Thyroid gland (tissue), 4 donors: ENCODE measurements around the gene TNS3.

Experiments
- POLR2A ChIP-seq, 2 donors: fragments of 450-650 bp; IDR thresholded peaks; one replicate each; pipeline ENCODE4 v1.6.1; 2017; ENCODE audit warnings: antibody characterized with exemption in 2 of 2, mild to moderate bottlenecking in 2 of 2, moderate library complexity in 1 of 2
- TF ChIP-seq, protein P1 (sequence below), 6 experiments: fragments of 200-600 bp in 3 of 6; fragments of 450-650 bp in 3 of 6; sonication (generic) in 3 of 6; IDR thresholded peaks; one replicate each; pipeline ENCODE4 v1.5.1; 2016 to 2019; ENCODE audit warnings: antibody characterized with exemption in 6 of 6, mild to moderate bottlenecking in 2 of 6, inconsistent platforms in 1 of 6, moderate library complexity in 1 of 6

DNA sequence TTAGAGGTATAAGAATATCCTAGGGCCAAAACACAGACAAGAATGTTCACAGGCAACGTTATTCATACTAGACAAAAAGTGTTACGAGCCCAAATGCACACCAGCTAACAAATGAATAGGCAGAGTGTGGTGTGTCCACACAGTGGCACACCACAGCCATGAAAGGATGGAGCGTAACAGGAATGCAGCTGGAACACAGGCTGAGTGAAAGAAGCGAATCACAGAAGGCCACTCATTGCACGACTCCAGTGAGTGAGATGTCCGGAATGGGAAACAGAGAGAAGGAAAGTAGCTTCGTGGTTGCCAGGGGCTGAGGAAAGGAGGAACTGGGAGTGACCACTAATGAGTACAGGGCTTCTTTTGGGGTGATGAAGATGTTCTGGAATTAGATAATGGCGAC, 198.8 kb downstream of the TNS3 start:
- TF ChIP-seq, protein P1, sequence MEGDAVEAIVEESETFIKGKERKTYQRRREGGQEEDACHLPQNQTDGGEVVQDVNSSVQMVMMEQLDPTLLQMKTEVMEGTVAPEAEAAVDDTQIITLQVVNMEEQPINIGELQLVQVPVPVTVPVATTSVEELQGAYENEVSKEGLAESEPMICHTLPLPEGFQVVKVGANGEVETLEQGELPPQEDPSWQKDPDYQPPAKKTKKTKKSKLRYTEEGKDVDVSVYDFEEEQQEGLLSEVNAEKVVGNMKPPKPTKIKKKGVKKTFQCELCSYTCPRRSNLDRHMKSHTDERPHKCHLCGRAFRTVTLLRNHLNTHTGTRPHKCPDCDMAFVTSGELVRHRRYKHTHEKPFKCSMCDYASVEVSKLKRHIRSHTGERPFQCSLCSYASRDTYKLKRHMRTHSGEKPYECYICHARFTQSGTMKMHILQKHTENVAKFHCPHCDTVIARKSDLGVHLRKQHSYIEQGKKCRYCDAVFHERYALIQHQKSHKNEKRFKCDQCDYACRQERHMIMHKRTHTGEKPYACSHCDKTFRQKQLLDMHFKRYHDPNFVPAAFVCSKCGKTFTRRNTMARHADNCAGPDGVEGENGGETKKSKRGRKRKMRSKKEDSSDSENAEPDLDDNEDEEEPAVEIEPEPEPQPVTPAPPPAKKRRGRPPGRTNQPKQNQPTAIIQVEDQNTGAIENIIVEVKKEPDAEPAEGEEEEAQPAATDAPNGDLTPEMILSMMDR (IDR thresholded peaks at IDR 0.05), result peak in 1 of 6 experiments; percentile 29
- TF ChIP-seq POLR2A (IDR thresholded peaks at IDR 0.05), result no peak
